Measurements from ENCODE around the gene ACVR2A.
A peak's percentile ranks its signal among the peaks of the same experiment; 100 is the strongest.

ACVR2A gene

GRCh38 chr2:147886136-147886535 is 41.3 kb downstream of the ACVR2A start:
- no peaks in the 10 kb centered on the region for H3K27me3 ChIP-seq (ENCODE audit: insufficient read depth, low read depth, severe bottlenecking)
- TF ChIP-seq, protein P1, sequence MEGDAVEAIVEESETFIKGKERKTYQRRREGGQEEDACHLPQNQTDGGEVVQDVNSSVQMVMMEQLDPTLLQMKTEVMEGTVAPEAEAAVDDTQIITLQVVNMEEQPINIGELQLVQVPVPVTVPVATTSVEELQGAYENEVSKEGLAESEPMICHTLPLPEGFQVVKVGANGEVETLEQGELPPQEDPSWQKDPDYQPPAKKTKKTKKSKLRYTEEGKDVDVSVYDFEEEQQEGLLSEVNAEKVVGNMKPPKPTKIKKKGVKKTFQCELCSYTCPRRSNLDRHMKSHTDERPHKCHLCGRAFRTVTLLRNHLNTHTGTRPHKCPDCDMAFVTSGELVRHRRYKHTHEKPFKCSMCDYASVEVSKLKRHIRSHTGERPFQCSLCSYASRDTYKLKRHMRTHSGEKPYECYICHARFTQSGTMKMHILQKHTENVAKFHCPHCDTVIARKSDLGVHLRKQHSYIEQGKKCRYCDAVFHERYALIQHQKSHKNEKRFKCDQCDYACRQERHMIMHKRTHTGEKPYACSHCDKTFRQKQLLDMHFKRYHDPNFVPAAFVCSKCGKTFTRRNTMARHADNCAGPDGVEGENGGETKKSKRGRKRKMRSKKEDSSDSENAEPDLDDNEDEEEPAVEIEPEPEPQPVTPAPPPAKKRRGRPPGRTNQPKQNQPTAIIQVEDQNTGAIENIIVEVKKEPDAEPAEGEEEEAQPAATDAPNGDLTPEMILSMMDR (IDR thresholded peaks at IDR 0.05; ENCODE audit: low read depth, low read length) = no peak
- no peaks in the 10 kb centered on the region for H3K36me3 ChIP-seq
- H3K9me3 ChIP-seq (ENCODE audit: severe bottlenecking) = no peaks in the 10 kb centered on the region
- no peak overlapping the region for H3K4me3 ChIP-seq (ENCODE audit: low read depth, low read length)
- DNase-seq = no peak
- no peak overlapping the region for H3K27ac ChIP-seq

DNA sequence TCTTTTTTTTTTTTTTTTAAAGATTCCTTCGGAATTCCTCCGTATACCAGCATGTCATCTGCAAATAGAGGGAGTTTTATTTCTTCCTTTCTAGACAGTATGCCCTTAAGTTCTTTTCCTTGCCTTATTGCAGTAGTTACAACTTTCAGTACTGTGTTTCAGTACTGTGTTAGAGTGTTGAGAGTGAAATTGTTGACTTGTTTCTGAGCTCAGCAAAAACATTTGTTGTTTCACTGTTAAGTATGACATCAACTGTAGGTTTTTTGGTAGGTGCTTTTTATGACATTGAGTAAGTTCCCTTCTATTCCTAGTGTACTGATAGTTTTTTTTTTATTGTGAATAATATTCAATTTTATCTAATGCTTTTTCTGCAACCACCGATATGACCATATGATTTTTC is 43.9 kb downstream of the ACVR2A start:
- H3K27ac ChIP-seq = no peak overlapping the region
- H3K4me3 ChIP-seq (ENCODE audit: low read depth, low read length) = no peak overlapping the region
- no peaks in the 10 kb centered on the region for H3K36me3 ChIP-seq
- no peak for DNase-seq
- H3K27me3 ChIP-seq (ENCODE audit: insufficient read depth, low read depth, severe bottlenecking) = no peaks in the 10 kb centered on the region
- no peaks in the 10 kb centered on the region for H3K9me3 ChIP-seq (ENCODE audit: severe bottlenecking)
- TF ChIP-seq, protein P1 (IDR thresholded peaks at IDR 0.05; ENCODE audit: low read depth, low read length) = no peak

DNA sequence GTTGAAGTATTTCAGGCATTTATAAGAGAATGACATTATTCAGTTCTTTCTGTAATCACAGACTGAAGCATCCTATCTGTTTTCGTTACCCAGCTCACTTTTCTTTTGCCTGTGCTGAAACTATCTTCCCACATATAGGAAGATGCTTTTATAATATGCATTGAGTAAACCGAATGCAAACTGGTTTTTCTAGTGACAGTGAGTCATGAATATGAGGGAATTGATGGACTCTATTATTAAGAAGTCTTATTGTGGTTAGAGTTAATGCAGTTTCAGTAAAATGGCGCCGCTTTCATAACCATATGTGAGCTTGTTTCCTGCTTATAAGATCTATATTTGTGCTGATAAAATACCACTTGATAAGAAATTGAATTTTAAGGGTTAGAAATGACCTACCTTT is 59.2 kb downstream of the ACVR2A start:
- DNase-seq = no peak

GRCh38 chr2:147909178-147909577 is 64.3 kb downstream of the ACVR2A start:
- H3K36me3 ChIP-seq = no peaks in the 10 kb centered on the region

More for the DNA sequence above, 59.2 kb downstream of the ACVR2A start:
- Histone ChIP-seq H3K36me3 (no peaks in the 10 kb centered on the region), H3K27ac (no peak overlapping the region), H3K27me3 (ENCODE audit: insufficient read depth, low read depth, severe bottlenecking) (no peaks in the 10 kb centered on the region), H3K9me3 (ENCODE audit: severe bottlenecking) (no peaks in the 10 kb centered on the region), H3K4me3 (ENCODE audit: low read depth, low read length) (no peak overlapping the region)
- TF ChIP-seq, protein P1 (IDR thresholded peaks at IDR 0.05; ENCODE audit: low read depth, low read length) = no peak

DNA sequence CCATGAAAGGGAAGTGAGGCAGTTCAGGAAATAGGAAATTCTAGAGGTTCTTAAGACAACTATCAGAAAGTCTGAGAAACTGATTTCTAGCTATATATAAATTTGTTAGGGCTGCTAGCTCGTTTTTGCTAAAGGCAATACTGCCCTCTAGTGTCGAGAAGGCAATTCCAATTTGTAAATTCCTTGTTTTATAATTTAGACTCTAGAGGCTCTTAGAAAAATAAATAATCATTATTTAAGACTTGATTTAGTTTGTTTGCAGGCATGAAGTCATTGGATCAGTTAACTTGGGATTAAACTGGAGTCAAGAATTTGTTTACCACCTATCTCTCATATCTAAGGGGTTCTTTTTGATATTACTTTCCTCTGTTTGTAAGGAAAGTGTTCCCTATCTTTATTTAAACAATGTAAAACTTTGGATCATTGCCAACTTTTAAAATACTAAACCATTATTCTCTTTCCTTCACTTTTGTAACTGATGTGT is 66.2 kb downstream of the ACVR2A start:
- H3K9me3 ChIP-seq (ENCODE audit: severe bottlenecking) = no peaks in the 10 kb centered on the region
- no peak overlapping the region for H3K27ac ChIP-seq
- TF ChIP-seq, protein P1 (IDR thresholded peaks at IDR 0.05; ENCODE audit: low read depth, low read length) = peak; percentile 38; the same call in 1 of the 2 replicates
- DNase-seq = peak; percentile 6
- no peak overlapping the region for H3K4me3 ChIP-seq (ENCODE audit: low read depth, low read length)
- H3K36me3 ChIP-seq = no peaks in the 10 kb centered on the region; the same call in 1 of the 2 replicates
- H3K27me3 ChIP-seq (ENCODE audit: insufficient read depth, low read depth, severe bottlenecking) = no peaks in the 10 kb centered on the region

More at GRCh38 chr2:147909178-147909577, 64.3 kb downstream of the ACVR2A start:
- no peak for DNase-seq
- TF ChIP-seq, protein P1 (IDR thresholded peaks at IDR 0.05; ENCODE audit: low read depth, low read length) = no peak
- Histone ChIP-seq H3K27ac (no peak overlapping the region), H3K27me3 (ENCODE audit: insufficient read depth, low read depth, severe bottlenecking) (no peaks in the 10 kb centered on the region), H3K9me3 (ENCODE audit: severe bottlenecking) (no peaks in the 10 kb centered on the region), H3K4me3 (ENCODE audit: low read depth, low read length) (no peak overlapping the region)
